Activated T-helper 17 cell treated with anti-CD3 and anti-CD28 coated beads, Interleukin-2, amount 50 U/mL, for 72 hours (primary cell): ENCODE data around the gene ACAD11. TPM values are rescaled to one million over a fixed set of nuclear protein-coding genes. Genes with fewer than 3 reads are reported as not detected.
"Not testable (repeated sequence)": the region's sequence is repeated elsewhere in the genome, so short reads cannot be mapped to it uniquely, and the experiment has no call there.

Experiments
- ATAC-seq: fragments of 150-1000 bp; cut with Tn5 transposase; replicated peaks from 2 replicates; pipeline ENCODE4 v1.10.0; 2021; ENCODE audit warnings: mild to moderate bottlenecking, moderate library complexity
- H3K27ac Mint-ChIP-seq: one replicate; pipeline ENCODE4 v1.8.0; 2022; ENCODE audit warnings: mixed read lengths
- H3K27me3 Mint-ChIP-seq: one replicate; pipeline ENCODE4 v1.8.0; 2022; ENCODE audit warnings: mixed read lengths
- H3K36me3 Mint-ChIP-seq: one replicate; pipeline ENCODE4 v1.8.0; 2022; ENCODE audit warnings: low read depth, mild to moderate bottlenecking, mixed read lengths
- H3K4me1 Mint-ChIP-seq: one replicate; pipeline ENCODE4 v1.8.0; 2022; ENCODE audit warnings: mixed read lengths
- H3K4me3 Mint-ChIP-seq: one replicate; pipeline ENCODE4 v1.8.0; 2022; ENCODE audit warnings: mild to moderate bottlenecking, mixed read lengths
- H3K9me3 Mint-ChIP-seq: one replicate; pipeline ENCODE4 v1.8.0; 2022; ENCODE audit warnings: mixed read lengths
- total RNA-seq, 2 donors: library from RNA; stranded (reverse); gene quantifications; one replicate each; pipeline ENCODE4 v1.2.3, GENCODE V29; 2022

Gene ACAD11
- total RNA-seq, 2 donors from 2014 or later = 10.7 to 20.2 TPM

- H3K9me3 Mint-ChIP-seq = no peaks in the 10 kb centered on the region
- H3K27ac Mint-ChIP-seq = no peak overlapping the region
- ATAC-seq = no peak
- H3K36me3 Mint-ChIP-seq = peaks cover 55% of the 10 kb centered on the region
- H3K27me3 Mint-ChIP-seq = no peaks in the 10 kb centered on the region
- H3K4me1 Mint-ChIP-seq = peaks cover 5% of the 10 kb centered on the region
- H3K4me3 Mint-ChIP-seq = no peak overlapping the region
These were observed 29.0 kb downstream of the ACAD11 start for GRCh38 chr3:132630612-132631011.

- H3K4me3 Mint-ChIP-seq = no peak overlapping the region
- H3K9me3 Mint-ChIP-seq = no peaks in the 10 kb centered on the region
- H3K27ac Mint-ChIP-seq = no peak overlapping the region
- H3K36me3 Mint-ChIP-seq = peaks cover 59% of the 10 kb centered on the region
- H3K4me1 Mint-ChIP-seq = peaks cover 5% of the 10 kb centered on the region
- ATAC-seq = peak; percentile 61
- H3K27me3 Mint-ChIP-seq = no peaks in the 10 kb centered on the region
These were observed 29.7 kb downstream of the ACAD11 start for GRCh38 chr3:132629928-132630327.

- Mint-ChIP-seq H3K36me3 (peaks cover 58% of the 10 kb centered on the region), H3K4me1 (peaks cover 5% of the 10 kb centered on the region), H3K27ac (peak overlapping the region; percentile 43), H3K27me3 (no peaks in the 10 kb centered on the region), H3K9me3 (no peaks in the 10 kb centered on the region), H3K4me3 (no peak overlapping the region)
- ATAC-seq = no peak
These were observed 31.5 kb downstream of the ACAD11 start for GRCh38 chr3:132628157-132628556.

GRCh38 chr3:132626955-132627354 lies 32.7 kb downstream of the ACAD11 start:
- Mint-ChIP-seq H3K27ac (peak overlapping the region; percentile 20), H3K9me3 (no peaks in the 10 kb centered on the region), H3K27me3 (no peaks in the 10 kb centered on the region), H3K36me3 (peaks cover 52% of the 10 kb centered on the region), H3K4me1 (peaks cover 5% of the 10 kb centered on the region), H3K4me3 (no peak overlapping the region)
- no peak for ATAC-seq

- no peaks in the 10 kb centered on the region for H3K9me3 Mint-ChIP-seq
These were observed 34.0 kb downstream of the ACAD11 start for GRCh38 chr3:132625613-132626012.

GRCh38 chr3:132624790-132625189 lies 34.8 kb downstream of the ACAD11 start:
- H3K27ac Mint-ChIP-seq = no peak overlapping the region
- peaks cover 60% of the 10 kb centered on the region for H3K36me3 Mint-ChIP-seq
- no peak for ATAC-seq
- no peaks in the 10 kb centered on the region for H3K27me3 Mint-ChIP-seq
- no peaks in the 10 kb centered on the region for H3K9me3 Mint-ChIP-seq
- H3K4me1 Mint-ChIP-seq = peaks cover under 1% of the 10 kb centered on the region
- no peak overlapping the region for H3K4me3 Mint-ChIP-seq

More at GRCh38 chr3:132625613-132626012, 34.0 kb downstream of the ACAD11 start:
- no peak for ATAC-seq
- no peaks in the 10 kb centered on the region for H3K27me3 Mint-ChIP-seq
- H3K4me1 Mint-ChIP-seq = peaks cover 5% of the 10 kb centered on the region
- H3K36me3 Mint-ChIP-seq = peaks cover 61% of the 10 kb centered on the region
- H3K27ac Mint-ChIP-seq = no peak overlapping the region
- H3K4me3 Mint-ChIP-seq = no peak overlapping the region

- Mint-ChIP-seq H3K4me1 (no peaks in the 10 kb centered on the region), H3K27ac (no peak overlapping the region), H3K36me3 (peaks cover 56% of the 10 kb centered on the region), H3K9me3 (no peaks in the 10 kb centered on the region), H3K27me3 (no peaks in the 10 kb centered on the region), H3K4me3 (no peak overlapping the region)
- ATAC-seq = no peak
These were observed 36.0 kb downstream of the ACAD11 start for GRCh38 chr3:132623646-132624045.

- H3K9me3 Mint-ChIP-seq = no peaks in the 10 kb centered on the region
- peaks cover 52% of the 10 kb centered on the region for H3K36me3 Mint-ChIP-seq
- no peaks in the 10 kb centered on the region for H3K4me1 Mint-ChIP-seq
- no peaks in the 10 kb centered on the region for H3K27me3 Mint-ChIP-seq
- no peak overlapping the region for H3K27ac Mint-ChIP-seq
- no peak for ATAC-seq
- H3K4me3 Mint-ChIP-seq = no peak overlapping the region
These were observed 36.8 kb downstream of the ACAD11 start for GRCh38 chr3:132622761-132623160.

- no peak for ATAC-seq
These were observed 37.5 kb downstream of the ACAD11 start for GRCh38 chr3:132622148-132622547.

GRCh38 chr3:132616780-132617179 lies 42.8 kb downstream of the ACAD11 start:
- Mint-ChIP-seq H3K36me3 (peaks cover 59% of the 10 kb centered on the region), H3K27me3 (no peaks in the 10 kb centered on the region)
- no peak for ATAC-seq

More at GRCh38 chr3:132622148-132622547, 37.5 kb downstream of the ACAD11 start:
- H3K9me3 Mint-ChIP-seq = no peaks in the 10 kb centered on the region
- H3K27me3 Mint-ChIP-seq = no peaks in the 10 kb centered on the region
- H3K36me3 Mint-ChIP-seq = peaks cover 52% of the 10 kb centered on the region
- no peaks in the 10 kb centered on the region for H3K4me1 Mint-ChIP-seq
- H3K27ac Mint-ChIP-seq = no peak overlapping the region
- H3K4me3 Mint-ChIP-seq = no peak overlapping the region

GRCh38 chr3:132615881-132616280 lies 43.7 kb downstream of the ACAD11 start:
- no peaks in the 10 kb centered on the region for H3K9me3 Mint-ChIP-seq
- H3K36me3 Mint-ChIP-seq = peaks cover 58% of the 10 kb centered on the region
- H3K27ac Mint-ChIP-seq = no peak overlapping the region
- no peaks in the 10 kb centered on the region for H3K4me1 Mint-ChIP-seq
- H3K4me3 Mint-ChIP-seq = no peak overlapping the region
- ATAC-seq = no peak
- no peaks in the 10 kb centered on the region for H3K27me3 Mint-ChIP-seq

More at GRCh38 chr3:132616780-132617179, 42.8 kb downstream of the ACAD11 start:
- no peak overlapping the region for H3K4me3 Mint-ChIP-seq
- no peak overlapping the region for H3K27ac Mint-ChIP-seq
- H3K9me3 Mint-ChIP-seq = no peaks in the 10 kb centered on the region
- no peaks in the 10 kb centered on the region for H3K4me1 Mint-ChIP-seq

GRCh38 chr3:132615301-132615700 lies 44.3 kb downstream of the ACAD11 start:
- not testable (repeated sequence) for H3K4me3 Mint-ChIP-seq, H3K9me3 Mint-ChIP-seq, H3K27me3 Mint-ChIP-seq, H3K27ac Mint-ChIP-seq, ATAC-seq, H3K4me1 Mint-ChIP-seq
- H3K36me3 Mint-ChIP-seq = peaks cover 58% of the 10 kb centered on the region

- ATAC-seq, H3K4me1 Mint-ChIP-seq, H3K9me3 Mint-ChIP-seq, H3K4me3 Mint-ChIP-seq, H3K27me3 Mint-ChIP-seq, H3K27ac Mint-ChIP-seq: not testable (repeated sequence)
- peaks cover 81% of the 10 kb centered on the region for H3K36me3 Mint-ChIP-seq
These were observed 53.0 kb downstream of the ACAD11 start for GRCh38 chr3:132606620-132607019.

GRCh38 chr3:132606085-132606484 lies 53.5 kb downstream of the ACAD11 start:
- ATAC-seq = no peak

GRCh38 chr3:132605374-132605792 lies 54.2 kb downstream of the ACAD11 start:
- H3K27me3 Mint-ChIP-seq = no peaks in the 10 kb centered on the region
- ATAC-seq = no peak
- no peaks in the 10 kb centered on the region for H3K4me1 Mint-ChIP-seq
- H3K4me3 Mint-ChIP-seq = no peak overlapping the region
- peaks cover 70% of the 10 kb centered on the region for H3K36me3 Mint-ChIP-seq
- H3K9me3 Mint-ChIP-seq = peaks cover 3% of the 10 kb centered on the region
- H3K27ac Mint-ChIP-seq = no peak overlapping the region

More at GRCh38 chr3:132606085-132606484, 53.5 kb downstream of the ACAD11 start:
- H3K27ac Mint-ChIP-seq = no peak overlapping the region
- H3K9me3 Mint-ChIP-seq = peaks cover 3% of the 10 kb centered on the region
- no peak overlapping the region for H3K4me3 Mint-ChIP-seq
- no peaks in the 10 kb centered on the region for H3K4me1 Mint-ChIP-seq
- H3K27me3 Mint-ChIP-seq = no peaks in the 10 kb centered on the region
- peaks cover 77% of the 10 kb centered on the region for H3K36me3 Mint-ChIP-seq

- ATAC-seq, H3K9me3 Mint-ChIP-seq, H3K4me3 Mint-ChIP-seq, H3K27ac Mint-ChIP-seq, H3K27me3 Mint-ChIP-seq, H3K4me1 Mint-ChIP-seq: not testable (repeated sequence)
- peaks cover 52% of the 10 kb centered on the region for H3K36me3 Mint-ChIP-seq
These were observed 59.0 kb downstream of the ACAD11 start for GRCh38 chr3:132600614-132601013.
